Fibroblast of pulmonary artery (primary cell): ENCODE data around the gene HTT.

Experiments
- DNase-seq: peaks from one replicate; pipeline ENCODE4 v3.0.0-alpha.2; 2010; ENCODE audit warnings: low read depth
- H3K4me3 ChIP-seq: replicated peaks from 2 replicates; pipeline ENCODE4 v1.5.1; 2011; ENCODE audit warnings: low read depth, mild to moderate bottlenecking, control low read depth, low read length, moderate library complexity
- TF ChIP-seq, protein P1 (sequence below): IDR thresholded peaks from 2 replicates; pipeline ENCODE4 v1.5.1; 2011; ENCODE audit warnings: mild to moderate bottlenecking, control low read depth, low read length, inconsistent platforms; ENCODE audit errors: missing control alignments

HTT gene

GRCh38 chr4:3287271-3287971 is 212.9 kb downstream of the HTT start:
- TF ChIP-seq, protein P1, sequence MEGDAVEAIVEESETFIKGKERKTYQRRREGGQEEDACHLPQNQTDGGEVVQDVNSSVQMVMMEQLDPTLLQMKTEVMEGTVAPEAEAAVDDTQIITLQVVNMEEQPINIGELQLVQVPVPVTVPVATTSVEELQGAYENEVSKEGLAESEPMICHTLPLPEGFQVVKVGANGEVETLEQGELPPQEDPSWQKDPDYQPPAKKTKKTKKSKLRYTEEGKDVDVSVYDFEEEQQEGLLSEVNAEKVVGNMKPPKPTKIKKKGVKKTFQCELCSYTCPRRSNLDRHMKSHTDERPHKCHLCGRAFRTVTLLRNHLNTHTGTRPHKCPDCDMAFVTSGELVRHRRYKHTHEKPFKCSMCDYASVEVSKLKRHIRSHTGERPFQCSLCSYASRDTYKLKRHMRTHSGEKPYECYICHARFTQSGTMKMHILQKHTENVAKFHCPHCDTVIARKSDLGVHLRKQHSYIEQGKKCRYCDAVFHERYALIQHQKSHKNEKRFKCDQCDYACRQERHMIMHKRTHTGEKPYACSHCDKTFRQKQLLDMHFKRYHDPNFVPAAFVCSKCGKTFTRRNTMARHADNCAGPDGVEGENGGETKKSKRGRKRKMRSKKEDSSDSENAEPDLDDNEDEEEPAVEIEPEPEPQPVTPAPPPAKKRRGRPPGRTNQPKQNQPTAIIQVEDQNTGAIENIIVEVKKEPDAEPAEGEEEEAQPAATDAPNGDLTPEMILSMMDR = no peak
- DNase-seq = no peak
- no peak overlapping the region for H3K4me3 ChIP-seq

GRCh38 chr4:3287972-3288570 is 213.6 kb downstream of the HTT start:
- no peak for DNase-seq
- TF ChIP-seq, protein P1 = no peak
- no peak overlapping the region for H3K4me3 ChIP-seq

DNA sequence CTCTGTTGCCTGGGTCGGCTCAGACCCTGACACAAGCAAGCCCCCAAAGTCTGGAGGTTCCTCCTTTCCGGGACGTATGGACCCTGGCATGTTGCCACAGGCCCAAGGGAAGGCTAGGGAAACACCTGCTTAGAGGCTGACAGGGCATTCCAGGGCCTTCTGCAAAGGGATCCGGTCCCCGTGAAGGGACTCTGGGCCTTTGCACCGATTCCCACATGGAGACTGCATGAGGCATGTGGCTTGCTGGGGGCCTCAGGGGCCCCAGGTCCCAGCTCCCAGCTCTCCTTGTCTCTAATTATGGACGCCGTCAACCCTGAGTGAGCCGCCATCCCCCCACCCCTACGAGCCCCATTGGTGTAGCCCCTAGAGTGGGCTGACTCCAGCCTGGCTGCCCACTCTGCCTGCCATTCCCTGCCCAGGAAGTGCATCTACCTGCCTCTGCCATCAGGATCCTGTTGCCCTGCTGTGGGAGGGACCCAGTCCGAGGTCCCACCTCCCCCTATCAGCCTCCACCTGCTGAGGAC is 214.2 kb downstream of the HTT start:
- no peak overlapping the region for H3K4me3 ChIP-seq
- no peak for DNase-seq
- TF ChIP-seq, protein P1 = no peak

- TF ChIP-seq, protein P1 = no peak
- DNase-seq = no peak
- H3K4me3 ChIP-seq = no peak overlapping the region
These were observed 216.0 kb downstream of the HTT start for GRCh38 chr4:3290476-3290875.

GRCh38 chr4:3290889-3291321 is 216.4 kb downstream of the HTT start:
- DNase-seq = no peak
- no peak overlapping the region for H3K4me3 ChIP-seq
- TF ChIP-seq, protein P1 = no peak

- peak overlapping the region; percentile 77 for H3K4me3 ChIP-seq
- TF ChIP-seq, protein P1 = no peak
- DNase-seq = no peak
These were observed 217.0 kb downstream of the HTT start for GRCh38 chr4:3291411-3291968.
